Osteoblast (primary cell): Measurements from ENCODE around the gene PLA2G6. TPM values are rescaled to one million over a fixed set of nuclear protein-coding genes. Genes with fewer than 3 reads are reported as not detected.
"Not testable (repeated sequence)": the region's sequence is repeated elsewhere in the genome, so short reads cannot be mapped to it uniquely, and the experiment has no call there.

Experiments used
- DNase-seq: peaks from one replicate; pipeline ENCODE4 v3.0.0; 2011; ENCODE audit warnings: low spot score, mixed read lengths; ENCODE audit not compliant: insufficient read length; ENCODE audit errors: missing footprints
- H2AFZ ChIP-seq: 2 replicates; pipeline ENCODE4 v1.6.0; 2011; ENCODE audit warnings: mild to moderate bottlenecking, low read length
- H3K27ac ChIP-seq: 2 replicates; pipeline ENCODE4 v1.5.1; 2011; ENCODE audit warnings: mild to moderate bottlenecking, low read depth, low read length, moderate library complexity
- H3K27me3 ChIP-seq: 2 replicates; pipeline ENCODE4 v1.6.0; 2012; ENCODE audit warnings: mild to moderate bottlenecking, control low read depth, inconsistent platforms, low read length, moderate library complexity; ENCODE audit not compliant: insufficient read depth
- H3K36me3 ChIP-seq: 2 replicates; pipeline ENCODE4 v1.5.1; 2011; ENCODE audit warnings: mild to moderate bottlenecking, low read length, control low read depth, moderate library complexity; ENCODE audit not compliant: insufficient read depth
- H3K4me1 ChIP-seq: 2 replicates; pipeline ENCODE4 v1.5.1; 2011; ENCODE audit warnings: mild to moderate bottlenecking, low read length, control low read depth, moderate library complexity; ENCODE audit not compliant: insufficient read depth
- H3K4me2 ChIP-seq: 2 replicates; pipeline ENCODE4 v1.6.0; 2011; ENCODE audit warnings: mild to moderate bottlenecking, low read length; ENCODE audit not compliant: insufficient read depth
- H3K4me3 ChIP-seq: fragments of 200-600 bp; sonication (generic); 3 replicates; pipeline ENCODE4 v1.5.1; 2012; ENCODE audit warnings: mild to moderate bottlenecking, low read length, inconsistent platforms; ENCODE audit not compliant: insufficient read depth
- H3K79me2 ChIP-seq: 2 replicates; pipeline ENCODE4 v1.6.0; 2012; ENCODE audit warnings: mild to moderate bottlenecking, low read length, control low read depth, inconsistent platforms; ENCODE audit not compliant: insufficient read depth
- H3K9me3 ChIP-seq: 2 replicates; pipeline ENCODE4 v1.5.1; 2011; ENCODE audit warnings: low read depth, low read length, control low read depth
- H4K20me1 ChIP-seq: 2 replicates; pipeline ENCODE4 v1.6.0; 2012; ENCODE audit warnings: mild to moderate bottlenecking, low read length, control low read depth; ENCODE audit not compliant: insufficient read depth
- total RNA-seq: library from RNA; depleted of rRNA; stranded (reverse); fragments of >200 nt; gene quantifications from 2 replicates; pipeline ENCODE4 v1.2.3, GENCODE V29; 2012
- TF ChIP-seq, protein P1 (sequence below): IDR thresholded peaks from 2 replicates; pipeline ENCODE4 v1.5.1; 2011; ENCODE audit warnings: mild to moderate bottlenecking, low read depth, low read length, moderate library complexity; ENCODE audit errors: extremely low read depth

Gene PLA2G6
- total RNA-seq, 1 donor: 12.3 TPM

DNA sequence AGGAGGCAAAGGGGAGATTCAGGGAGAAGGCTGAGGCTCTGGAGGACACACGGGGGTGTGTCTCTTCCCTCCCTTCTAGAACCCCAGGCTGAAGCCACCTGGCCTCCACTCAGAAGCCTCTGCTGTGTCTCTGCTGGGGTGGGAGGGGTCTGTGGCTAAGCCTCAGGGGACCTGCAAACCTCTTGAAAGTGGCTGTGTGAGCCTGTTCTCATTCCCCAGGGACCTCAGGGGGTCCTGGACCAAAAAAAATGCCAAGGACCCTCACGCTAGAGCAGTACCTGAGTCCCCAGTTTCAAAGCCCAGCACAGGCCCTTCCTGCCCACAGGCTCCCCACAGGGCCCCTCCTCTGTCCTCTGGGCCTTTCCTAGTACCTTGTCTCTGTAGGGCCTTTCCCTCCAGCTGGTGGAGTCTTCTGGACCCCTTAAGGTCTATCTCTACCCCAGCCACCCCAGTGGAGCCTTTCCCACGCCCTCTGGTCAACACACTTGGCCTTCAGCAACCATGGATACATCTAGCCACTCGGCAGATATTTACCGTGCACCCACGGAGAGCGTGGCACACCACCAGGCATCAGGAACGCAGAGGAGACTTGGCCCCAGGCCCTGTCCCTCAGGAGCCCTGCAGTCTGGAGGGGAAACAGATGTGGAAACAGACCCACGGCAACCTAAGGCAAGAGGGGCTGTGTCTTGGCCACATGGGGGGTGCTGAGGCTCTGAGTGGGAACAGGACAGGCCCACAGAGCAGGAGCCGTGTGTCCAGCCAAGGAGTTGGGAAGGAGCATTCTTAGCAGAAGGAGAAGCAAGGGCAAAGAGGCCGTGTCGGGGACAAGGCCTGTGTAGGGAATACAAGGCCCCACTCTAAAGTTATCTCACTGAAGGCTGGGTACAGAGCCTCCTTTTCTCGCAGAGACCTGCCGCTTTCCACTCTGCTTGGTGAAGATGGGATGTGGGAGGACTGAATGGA, 18.5 kb downstream of the PLA2G6 start:
- Histone ChIP-seq H3K79me2 (no peaks in the 10 kb centered on the region), H3K4me3 (no peak overlapping the region), H4K20me1 (no peaks in the 10 kb centered on the region), H2AFZ (no peak overlapping the region), H3K36me3 (no peaks in the 10 kb centered on the region), H3K9me3 (no peaks in the 10 kb centered on the region), H3K27me3 (no peaks in the 10 kb centered on the region), H3K4me2 (no peak overlapping the region), H3K27ac (no peak overlapping the region), H3K4me1 (peaks cover 13% of the 10 kb centered on the region)
- DNase-seq: no peak
- TF ChIP-seq, protein P1, sequence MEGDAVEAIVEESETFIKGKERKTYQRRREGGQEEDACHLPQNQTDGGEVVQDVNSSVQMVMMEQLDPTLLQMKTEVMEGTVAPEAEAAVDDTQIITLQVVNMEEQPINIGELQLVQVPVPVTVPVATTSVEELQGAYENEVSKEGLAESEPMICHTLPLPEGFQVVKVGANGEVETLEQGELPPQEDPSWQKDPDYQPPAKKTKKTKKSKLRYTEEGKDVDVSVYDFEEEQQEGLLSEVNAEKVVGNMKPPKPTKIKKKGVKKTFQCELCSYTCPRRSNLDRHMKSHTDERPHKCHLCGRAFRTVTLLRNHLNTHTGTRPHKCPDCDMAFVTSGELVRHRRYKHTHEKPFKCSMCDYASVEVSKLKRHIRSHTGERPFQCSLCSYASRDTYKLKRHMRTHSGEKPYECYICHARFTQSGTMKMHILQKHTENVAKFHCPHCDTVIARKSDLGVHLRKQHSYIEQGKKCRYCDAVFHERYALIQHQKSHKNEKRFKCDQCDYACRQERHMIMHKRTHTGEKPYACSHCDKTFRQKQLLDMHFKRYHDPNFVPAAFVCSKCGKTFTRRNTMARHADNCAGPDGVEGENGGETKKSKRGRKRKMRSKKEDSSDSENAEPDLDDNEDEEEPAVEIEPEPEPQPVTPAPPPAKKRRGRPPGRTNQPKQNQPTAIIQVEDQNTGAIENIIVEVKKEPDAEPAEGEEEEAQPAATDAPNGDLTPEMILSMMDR: no peak

DNA sequence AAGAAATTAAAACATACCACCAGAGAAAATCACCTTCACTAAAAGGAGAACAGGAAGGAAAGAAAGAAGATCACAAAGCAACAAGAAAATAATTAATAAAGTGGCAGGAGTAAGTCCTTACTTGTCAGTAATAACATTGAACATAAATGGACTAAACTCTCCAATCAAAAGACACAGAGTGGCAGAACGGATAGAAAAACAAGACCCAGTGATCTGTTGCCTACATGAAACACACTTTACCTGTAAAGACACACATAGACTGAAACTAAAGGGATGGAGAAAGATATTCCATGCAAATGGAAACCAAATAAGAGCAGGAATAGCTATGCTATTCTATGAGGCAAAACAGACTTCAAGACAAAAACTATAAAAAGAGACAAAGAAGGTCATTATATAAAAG, 25.9 kb downstream of the PLA2G6 start:
- TF ChIP-seq, protein P1: no peak
- Histone ChIP-seq H3K79me2 (no peaks in the 10 kb centered on the region), H3K4me3 (no peak overlapping the region), H2AFZ (no peak overlapping the region), H4K20me1 (no peaks in the 10 kb centered on the region), H3K9me3 (no peaks in the 10 kb centered on the region), H3K4me1 (no peaks in the 10 kb centered on the region), H3K27ac (no peak overlapping the region), H3K36me3 (no peaks in the 10 kb centered on the region), H3K27me3 (no peaks in the 10 kb centered on the region), H3K4me2 (no peak overlapping the region)
- DNase-seq: no peak

DNA sequence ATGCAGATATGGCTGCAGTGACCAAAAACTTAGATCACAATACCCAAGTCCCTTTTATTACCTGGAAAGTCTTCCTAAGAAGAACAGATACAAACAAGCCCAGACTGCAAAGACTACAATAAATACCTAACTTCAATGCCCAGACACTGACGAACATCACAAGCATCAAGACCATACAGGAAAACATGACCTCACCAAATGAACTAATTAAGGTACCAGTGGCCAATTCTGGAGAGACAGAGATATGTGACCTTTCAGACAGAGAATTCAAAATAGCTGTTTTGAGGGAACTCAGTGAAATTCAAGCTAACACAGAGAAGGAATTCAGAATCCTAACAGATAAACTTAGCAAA, 27.1 kb downstream of the PLA2G6 start:
- H3K9me3 ChIP-seq, H4K20me1 ChIP-seq, DNase-seq, H3K27ac ChIP-seq, H3K4me2 ChIP-seq, H3K4me3 ChIP-seq, H3K79me2 ChIP-seq, H3K27me3 ChIP-seq, H2AFZ ChIP-seq, H3K36me3 ChIP-seq, H3K4me1 ChIP-seq: not testable (repeated sequence)

DNA sequence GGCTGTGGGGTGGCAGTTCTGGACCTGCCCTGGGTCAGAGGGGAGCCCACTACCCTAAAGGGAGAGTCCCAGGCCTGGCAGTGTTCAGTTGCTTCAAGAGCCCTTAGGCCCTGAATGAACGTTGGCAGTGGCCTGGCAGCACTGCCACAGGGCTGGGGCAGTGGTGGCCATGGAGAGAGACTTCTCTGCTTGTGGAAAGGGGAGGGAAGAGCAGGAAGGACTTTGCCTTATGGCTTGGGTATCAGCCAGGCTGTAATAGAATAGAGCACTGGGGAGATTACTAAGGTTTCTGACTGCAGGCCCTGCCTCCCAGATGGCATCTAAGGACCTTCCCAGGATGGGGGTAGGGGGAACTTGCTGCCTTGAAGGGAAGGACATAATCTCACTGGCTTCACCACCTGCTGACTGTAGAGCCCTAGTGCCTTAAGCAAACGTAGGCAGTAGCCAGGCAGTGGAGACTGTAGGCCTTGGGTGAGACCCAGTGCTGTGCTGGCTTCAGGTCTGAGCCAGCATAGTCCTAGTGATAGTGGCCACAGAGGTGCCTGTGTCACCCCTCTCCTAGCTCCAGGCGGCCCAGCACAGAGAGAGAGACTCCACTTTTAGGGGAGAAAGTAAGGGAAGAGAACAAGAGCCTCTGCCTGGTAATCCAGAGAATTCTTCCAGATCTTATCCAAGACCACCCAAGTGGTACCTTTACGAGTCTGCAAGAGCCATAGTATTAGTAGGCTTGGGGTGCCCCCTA, 27.6 kb downstream of the PLA2G6 start:
- no peak overlapping the region for H3K27ac ChIP-seq
- no peak for DNase-seq
- TF ChIP-seq, protein P1: no peak

More for the DNA sequence above, 27.6 kb downstream of the PLA2G6 start:
- H3K4me3 ChIP-seq: no peak overlapping the region
- no peaks in the 10 kb centered on the region for H4K20me1 ChIP-seq
- no peak overlapping the region for H2AFZ ChIP-seq
- no peaks in the 10 kb centered on the region for H3K79me2 ChIP-seq
- H3K36me3 ChIP-seq: no peaks in the 10 kb centered on the region
- H3K4me1 ChIP-seq: no peaks in the 10 kb centered on the region
- no peaks in the 10 kb centered on the region for H3K9me3 ChIP-seq
- no peak overlapping the region for H3K4me2 ChIP-seq
- no peaks in the 10 kb centered on the region for H3K27me3 ChIP-seq
